WTC11 (cell line): ENCODE measurements around the gene SLC37A1.

Experiments used
- ARID4B ChIP-seq: sonication (generic); formaldehyde crosslinking; IDR thresholded peaks from 2 replicates; pipeline ENCODE4 v1.8.0; 2023; ENCODE audit warnings: missing genetic modification reagents, mild to moderate bottlenecking, borderline replicate concordance
- ATF2 ChIP-seq: sonication (generic); formaldehyde crosslinking; IDR thresholded peaks from 2 replicates; pipeline ENCODE4 v1.8.1; 2022; ENCODE audit warnings: low read depth, missing genetic modification reagents, borderline replicate concordance
- CTCF ChIP-seq: fragments of 200-600 bp; IDR thresholded peaks from 2 replicates; pipeline ENCODE4 v1.8.0; 2022; ENCODE audit warnings: antibody characterized with exemption
- ESRRA ChIP-seq: sonication (generic); formaldehyde crosslinking; IDR thresholded peaks from 2 replicates; pipeline ENCODE4 v1.8.1; 2022; ENCODE audit warnings: mild to moderate bottlenecking, missing genetic modification reagents, borderline replicate concordance
- FOXJ3 ChIP-seq: sonication (generic); formaldehyde crosslinking; IDR thresholded peaks from 2 replicates; pipeline ENCODE4 v1.9.0; 2021; ENCODE audit warnings: missing genetic modification reagents, mild to moderate bottlenecking, borderline replicate concordance
- IRF2 ChIP-seq: sonication (generic); formaldehyde crosslinking; IDR thresholded peaks from 2 replicates; pipeline ENCODE4 v1.8.0; 2022; ENCODE audit warnings: low read depth, missing genetic modification reagents, borderline replicate concordance
- ZNF263 ChIP-seq: sonication (generic); formaldehyde crosslinking; IDR thresholded peaks from 2 replicates; pipeline ENCODE4 v1.8.1; 2022; ENCODE audit warnings: low read depth, mild to moderate bottlenecking, moderate library complexity, missing genetic modification reagents
- ZNF423 ChIP-seq: fragments of 250-450 bp; sonication (Bioruptor Pico); IDR thresholded peaks from 2 replicates; pipeline ENCODE4 v2.1.2; 2022; ENCODE audit warnings: mild to moderate bottlenecking, moderate library complexity
- ZNF671 ChIP-seq: fragments of 250-450 bp; sonication (Bioruptor Pico); IDR thresholded peaks from 2 replicates; pipeline ENCODE4 v1.8.0; 2021; ENCODE audit warnings: mild to moderate bottlenecking
- TF ChIP-seq, protein P1 (sequence below): sonication (generic); formaldehyde crosslinking; IDR thresholded peaks from 2 replicates; pipeline ENCODE4 v1.8.1; 2022; ENCODE audit warnings: missing genetic modification reagents, borderline replicate concordance
- TF ChIP-seq, protein P2 (sequence below): sonication (generic); formaldehyde crosslinking; IDR thresholded peaks from 2 replicates; pipeline ENCODE4 v1.8.1; 2023; ENCODE audit warnings: mild to moderate bottlenecking, missing genetic modification reagents
- TF ChIP-seq, protein P3 (sequence below): sonication (generic); formaldehyde crosslinking; IDR thresholded peaks from 2 replicates; pipeline ENCODE4 v1.8.0; 2022; ENCODE audit warnings: mild to moderate bottlenecking, missing genetic modification reagents
- TF ChIP-seq, protein P4 (sequence below): sonication (generic); formaldehyde crosslinking; IDR thresholded peaks from 2 replicates; pipeline ENCODE4 v1.8.1; 2023; ENCODE audit warnings: mild to moderate bottlenecking, missing genetic modification reagents
- TF ChIP-seq, protein P5 (sequence below): sonication (generic); formaldehyde crosslinking; IDR thresholded peaks from 2 replicates; pipeline ENCODE4 v1.8.1; 2022; ENCODE audit warnings: low read depth, mild to moderate bottlenecking, moderate library complexity, missing genetic modification reagents, borderline replicate concordance

GRCh38 chr21:42579456-42580075, 65.9 kb downstream of the SLC37A1 start:
- no peak for TF ChIP-seq FOXJ3 (CRISPR knock-in tag)
- TF ChIP-seq, protein P1, sequence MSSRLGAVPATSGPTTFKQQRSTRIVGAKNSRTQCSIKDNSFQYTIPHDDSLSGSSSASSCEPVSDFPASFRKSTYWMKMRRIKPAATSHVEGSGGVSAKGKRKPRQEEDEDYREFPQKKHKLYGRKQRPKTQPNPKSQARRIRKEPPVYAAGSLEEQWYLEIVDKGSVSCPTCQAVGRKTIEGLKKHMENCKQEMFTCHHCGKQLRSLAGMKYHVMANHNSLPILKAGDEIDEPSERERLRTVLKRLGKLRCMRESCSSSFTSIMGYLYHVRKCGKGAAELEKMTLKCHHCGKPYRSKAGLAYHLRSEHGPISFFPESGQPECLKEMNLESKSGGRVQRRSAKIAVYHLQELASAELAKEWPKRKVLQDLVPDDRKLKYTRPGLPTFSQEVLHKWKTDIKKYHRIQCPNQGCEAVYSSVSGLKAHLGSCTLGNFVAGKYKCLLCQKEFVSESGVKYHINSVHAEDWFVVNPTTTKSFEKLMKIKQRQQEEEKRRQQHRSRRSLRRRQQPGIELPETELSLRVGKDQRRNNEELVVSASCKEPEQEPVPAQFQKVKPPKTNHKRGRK (CRISPR knock-in tag): no peak
- no peak for TF ChIP-seq CTCF
- no peak for TF ChIP-seq ZNF263 (CRISPR knock-in tag)
- TF ChIP-seq, protein P2, sequence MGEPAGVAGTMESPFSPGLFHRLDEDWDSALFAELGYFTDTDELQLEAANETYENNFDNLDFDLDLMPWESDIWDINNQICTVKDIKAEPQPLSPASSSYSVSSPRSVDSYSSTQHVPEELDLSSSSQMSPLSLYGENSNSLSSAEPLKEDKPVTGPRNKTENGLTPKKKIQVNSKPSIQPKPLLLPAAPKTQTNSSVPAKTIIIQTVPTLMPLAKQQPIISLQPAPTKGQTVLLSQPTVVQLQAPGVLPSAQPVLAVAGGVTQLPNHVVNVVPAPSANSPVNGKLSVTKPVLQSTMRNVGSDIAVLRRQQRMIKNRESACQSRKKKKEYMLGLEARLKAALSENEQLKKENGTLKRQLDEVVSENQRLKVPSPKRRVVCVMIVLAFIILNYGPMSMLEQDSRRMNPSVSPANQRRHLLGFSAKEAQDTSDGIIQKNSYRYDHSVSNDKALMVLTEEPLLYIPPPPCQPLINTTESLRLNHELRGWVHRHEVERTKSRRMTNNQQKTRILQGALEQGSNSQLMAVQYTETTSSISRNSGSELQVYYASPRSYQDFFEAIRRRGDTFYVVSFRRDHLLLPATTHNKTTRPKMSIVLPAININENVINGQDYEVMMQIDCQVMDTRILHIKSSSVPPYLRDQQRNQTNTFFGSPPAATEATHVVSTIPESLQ (CRISPR knock-in tag): no peak
- TF ChIP-seq, protein P3, sequence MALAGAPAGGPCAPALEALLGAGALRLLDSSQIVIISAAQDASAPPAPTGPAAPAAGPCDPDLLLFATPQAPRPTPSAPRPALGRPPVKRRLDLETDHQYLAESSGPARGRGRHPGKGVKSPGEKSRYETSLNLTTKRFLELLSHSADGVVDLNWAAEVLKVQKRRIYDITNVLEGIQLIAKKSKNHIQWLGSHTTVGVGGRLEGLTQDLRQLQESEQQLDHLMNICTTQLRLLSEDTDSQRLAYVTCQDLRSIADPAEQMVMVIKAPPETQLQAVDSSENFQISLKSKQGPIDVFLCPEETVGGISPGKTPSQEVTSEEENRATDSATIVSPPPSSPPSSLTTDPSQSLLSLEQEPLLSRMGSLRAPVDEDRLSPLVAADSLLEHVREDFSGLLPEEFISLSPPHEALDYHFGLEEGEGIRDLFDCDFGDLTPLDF (CRISPR knock-in tag): no peak
- no peak for TF ChIP-seq ARID4B (CRISPR knock-in tag)
- TF ChIP-seq ESRRA (CRISPR knock-in tag): no peak
- TF ChIP-seq ZNF423: no peak
- TF ChIP-seq, protein P4, sequence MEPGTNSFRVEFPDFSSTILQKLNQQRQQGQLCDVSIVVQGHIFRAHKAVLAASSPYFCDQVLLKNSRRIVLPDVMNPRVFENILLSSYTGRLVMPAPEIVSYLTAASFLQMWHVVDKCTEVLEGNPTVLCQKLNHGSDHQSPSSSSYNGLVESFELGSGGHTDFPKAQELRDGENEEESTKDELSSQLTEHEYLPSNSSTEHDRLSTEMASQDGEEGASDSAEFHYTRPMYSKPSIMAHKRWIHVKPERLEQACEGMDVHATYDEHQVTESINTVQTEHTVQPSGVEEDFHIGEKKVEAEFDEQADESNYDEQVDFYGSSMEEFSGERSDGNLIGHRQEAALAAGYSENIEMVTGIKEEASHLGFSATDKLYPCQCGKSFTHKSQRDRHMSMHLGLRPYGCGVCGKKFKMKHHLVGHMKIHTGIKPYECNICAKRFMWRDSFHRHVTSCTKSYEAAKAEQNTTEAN (CRISPR knock-in tag): no peak
- TF ChIP-seq ZNF671: no peak
- TF ChIP-seq ATF2: no peak
- TF ChIP-seq, protein P5, sequence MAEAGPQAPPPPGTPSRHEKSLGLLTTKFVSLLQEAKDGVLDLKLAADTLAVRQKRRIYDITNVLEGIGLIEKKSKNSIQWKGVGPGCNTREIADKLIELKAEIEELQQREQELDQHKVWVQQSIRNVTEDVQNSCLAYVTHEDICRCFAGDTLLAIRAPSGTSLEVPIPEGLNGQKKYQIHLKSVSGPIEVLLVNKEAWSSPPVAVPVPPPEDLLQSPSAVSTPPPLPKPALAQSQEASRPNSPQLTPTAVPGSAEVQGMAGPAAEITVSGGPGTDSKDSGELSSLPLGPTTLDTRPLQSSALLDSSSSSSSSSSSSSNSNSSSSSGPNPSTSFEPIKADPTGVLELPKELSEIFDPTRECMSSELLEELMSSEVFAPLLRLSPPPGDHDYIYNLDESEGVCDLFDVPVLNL (CRISPR knock-in tag): no peak
- TF ChIP-seq IRF2 (CRISPR knock-in tag): no peak
